GM12872 (cell line): ENCODE measurements around the gene CDYL2.

ENCODE experiments used
- CTCF ChIP-seq: IDR thresholded peaks from 3 replicates; pipeline ENCODE4 v1.5.1; 2011; ENCODE audit warnings: low read depth, mild to moderate bottlenecking, low read length, moderate library complexity; ENCODE audit not compliant: insufficient read depth

Gene CDYL2

GRCh38 chr16:80652441-80652840 is 152.0 kb downstream of the CDYL2 start:
- TF ChIP-seq CTCF, result no peak

- TF ChIP-seq CTCF, result no peak
Measured at GRCh38 chr16:80640316-80640715, 164.1 kb downstream of the CDYL2 start.

- TF ChIP-seq CTCF, result no peak
Measured at GRCh38 chr16:80639636-80640035, 164.8 kb downstream of the CDYL2 start.

- TF ChIP-seq CTCF, result no peak
Measured at GRCh38 chr16:80637621-80638020, 166.8 kb downstream of the CDYL2 start.

- no peak for TF ChIP-seq CTCF
Measured at GRCh38 chr16:80631581-80631980, 172.8 kb downstream of the CDYL2 start.

GRCh38 chr16:80628254-80628653 is 176.1 kb downstream of the CDYL2 start:
- TF ChIP-seq CTCF, result no peak

- no peak for TF ChIP-seq CTCF
Measured at GRCh38 chr16:80627108-80627507, 177.3 kb downstream of the CDYL2 start.

- no peak for TF ChIP-seq CTCF
Measured at GRCh38 chr16:80623376-80623775, 181.0 kb downstream of the CDYL2 start.
